ENCODE measurements around the gene ROBO3.

ROBO3 gene

DNA sequence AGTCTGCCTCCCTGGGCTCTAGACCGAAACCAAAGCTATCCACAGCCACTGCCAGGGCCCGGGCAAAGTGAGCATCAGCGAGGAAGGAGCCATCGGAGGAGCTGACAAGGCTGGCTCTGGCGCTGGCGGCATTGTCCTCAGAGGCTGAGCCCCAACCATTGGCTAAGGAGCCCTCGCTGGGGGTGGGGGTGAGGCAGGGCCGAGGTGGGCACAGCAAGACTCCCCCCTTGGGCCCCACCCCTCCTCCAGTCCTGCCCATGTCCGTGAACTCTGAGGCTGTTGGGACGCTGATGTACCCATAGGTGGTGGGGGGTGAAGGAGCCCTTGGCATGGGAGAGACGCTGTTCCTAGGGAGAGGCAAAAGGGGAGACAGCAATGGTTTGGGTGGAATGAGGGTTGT is 21.2 kb downstream of the ROBO3 start:
- H3K9ac ChIP-seq (ENCODE audit: low read depth, low read length), result no peak overlapping the region
- no peak overlapping the region for H3K4me2 ChIP-seq (ENCODE audit: low read length)
- no peak overlapping the region for H3K4me3 ChIP-seq (ENCODE audit: low read length)
- H3K9me3 ChIP-seq (replicated peaks; ENCODE audit: low read length), result no peaks in the 10 kb centered on the region
- H3K4me1 ChIP-seq (ENCODE audit: control insufficient read depth, insufficient read depth, low read length), result no peaks in the 10 kb centered on the region
- no peaks in the 10 kb centered on the region for H3K27me3 ChIP-seq (ENCODE audit: control insufficient read depth, insufficient read depth, low read length)
- H3K36me3 ChIP-seq (ENCODE audit: insufficient read depth, low read length), result peaks cover 5% of the 10 kb centered on the region

DNA sequence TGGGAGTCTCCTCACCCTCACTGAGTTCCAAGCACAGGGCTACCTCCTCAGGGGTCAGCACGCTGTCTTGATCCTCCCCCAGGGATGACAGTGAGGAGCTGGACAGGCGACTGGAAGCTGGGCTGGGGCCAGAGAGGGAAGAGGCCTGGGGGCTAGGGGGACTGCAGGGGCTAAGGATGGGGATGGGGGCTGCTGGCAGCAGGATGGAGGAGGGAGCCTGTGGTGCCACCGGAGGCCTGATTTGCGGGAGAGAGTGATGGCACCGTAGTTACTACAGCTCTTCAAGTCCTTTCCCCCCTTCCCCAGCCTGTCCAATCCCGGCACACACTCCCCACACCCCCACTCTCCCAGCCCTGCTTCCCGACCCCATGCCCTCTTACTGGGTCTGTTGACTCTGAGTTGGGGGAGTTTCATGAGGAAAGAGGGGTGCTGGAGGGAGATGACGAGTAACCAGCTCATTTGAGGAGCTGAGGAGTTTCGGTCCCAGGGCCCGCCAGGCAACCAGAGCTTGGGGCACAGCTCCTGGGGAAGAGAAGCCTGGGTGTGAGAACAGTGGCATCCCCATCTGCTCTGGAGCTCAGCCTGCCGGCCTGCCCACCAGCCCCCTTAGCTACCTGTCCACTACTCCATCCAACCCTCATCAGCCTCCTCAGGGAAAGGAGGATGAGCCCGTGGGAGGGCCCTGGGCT is 21.9 kb downstream of the ROBO3 start:
- H3K36me3 ChIP-seq (ENCODE audit: insufficient read depth, low read length), result peaks cover 5% of the 10 kb centered on the region
- H3K9me3 ChIP-seq (replicated peaks; ENCODE audit: low read length), result no peaks in the 10 kb centered on the region
- H3K27me3 ChIP-seq (ENCODE audit: control insufficient read depth, insufficient read depth, low read length), result no peaks in the 10 kb centered on the region
- H3K4me1 ChIP-seq (ENCODE audit: control insufficient read depth, insufficient read depth, low read length), result no peaks in the 10 kb centered on the region
- no peak overlapping the region for H3K4me3 ChIP-seq (ENCODE audit: low read length)
- no peak overlapping the region for H3K4me2 ChIP-seq (ENCODE audit: low read length)
- H3K9ac ChIP-seq (ENCODE audit: low read depth, low read length), result no peak overlapping the region

DNA sequence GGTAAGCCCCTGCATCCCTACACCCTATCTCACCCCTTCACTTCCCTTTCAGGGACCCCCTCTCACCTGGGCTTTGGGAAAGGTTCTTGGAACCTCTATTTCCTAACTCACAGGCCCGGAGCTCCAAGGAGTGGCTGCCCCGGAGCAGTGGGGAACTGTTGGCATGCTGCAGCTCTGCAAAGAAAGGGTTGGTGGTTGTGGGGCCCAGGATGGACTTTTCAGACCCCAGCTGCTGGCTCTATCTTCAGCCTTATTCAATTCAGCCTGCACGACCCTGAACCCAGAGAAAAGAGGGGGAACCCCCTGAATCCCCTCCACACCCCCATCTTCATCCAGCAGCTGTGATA is 22.4 kb downstream of the ROBO3 start:
- H3K4me3 ChIP-seq (ENCODE audit: low read length), result no peak overlapping the region
- H3K4me2 ChIP-seq (ENCODE audit: low read length), result no peak overlapping the region
- H3K9me3 ChIP-seq (replicated peaks; ENCODE audit: low read length), result no peaks in the 10 kb centered on the region
- H3K27me3 ChIP-seq (ENCODE audit: control insufficient read depth, insufficient read depth, low read length), result no peaks in the 10 kb centered on the region
- H3K36me3 ChIP-seq (ENCODE audit: insufficient read depth, low read length), result peaks cover 5% of the 10 kb centered on the region
- no peak overlapping the region for H3K9ac ChIP-seq (ENCODE audit: low read depth, low read length)
- H3K4me1 ChIP-seq (ENCODE audit: control insufficient read depth, insufficient read depth, low read length), result no peaks in the 10 kb centered on the region

DNA sequence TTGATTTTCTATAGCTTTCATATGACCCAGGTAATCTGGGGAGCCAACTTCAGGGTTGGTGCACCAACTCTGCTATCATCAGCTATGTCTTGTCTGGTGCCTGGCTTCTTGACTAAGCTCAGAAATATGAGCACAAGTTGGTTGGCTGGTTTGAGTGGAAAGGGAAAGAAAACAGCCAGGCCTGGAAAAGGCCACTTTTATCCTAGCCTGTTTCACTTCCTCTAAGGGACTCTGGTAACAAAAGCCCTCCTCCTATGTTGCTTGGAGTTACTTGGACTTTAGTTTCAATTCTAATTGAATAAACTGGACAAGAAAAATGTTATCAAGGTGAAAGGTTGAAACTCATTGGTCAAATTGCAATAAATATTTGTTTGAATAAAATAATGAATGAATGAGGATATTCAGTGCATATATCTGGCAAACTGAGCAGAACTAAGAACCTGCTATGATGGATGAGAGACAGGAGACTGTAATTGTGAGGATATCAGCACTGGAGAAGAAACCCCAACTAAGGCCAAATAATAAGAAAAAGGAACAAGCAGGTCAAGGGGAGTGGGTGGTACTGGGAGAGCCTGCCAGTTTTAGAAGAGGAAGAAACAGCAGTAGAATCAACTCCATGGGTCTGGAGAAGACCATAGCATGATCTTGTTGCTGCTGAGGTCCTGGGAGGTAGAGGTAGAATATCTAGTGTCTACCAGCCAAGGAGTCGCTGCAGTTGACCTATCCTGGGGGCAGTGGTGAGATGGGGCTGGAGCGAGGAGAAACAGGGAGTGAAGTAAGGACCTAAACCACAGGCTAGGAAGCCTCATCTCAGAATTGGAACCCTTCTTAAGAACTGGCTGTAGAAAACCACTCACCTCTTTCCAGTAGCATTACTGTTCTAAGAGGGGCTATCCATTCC is 24.2 kb downstream of the ROBO3 start:
- Histone ChIP-seq H3K27me3 (ENCODE audit: control insufficient read depth, insufficient read depth, low read length) (no peaks in the 10 kb centered on the region), H3K36me3 (ENCODE audit: insufficient read depth, low read length) (no peaks in the 10 kb centered on the region), H3K4me3 (ENCODE audit: low read length) (no peak overlapping the region), H3K9ac (ENCODE audit: low read depth, low read length) (no peak overlapping the region), H3K4me2 (ENCODE audit: low read length) (no peak overlapping the region), H3K4me1 (ENCODE audit: control insufficient read depth, insufficient read depth, low read length) (no peaks in the 10 kb centered on the region), H3K9me3 (replicated peaks; ENCODE audit: low read length) (no peaks in the 10 kb centered on the region)

DNA sequence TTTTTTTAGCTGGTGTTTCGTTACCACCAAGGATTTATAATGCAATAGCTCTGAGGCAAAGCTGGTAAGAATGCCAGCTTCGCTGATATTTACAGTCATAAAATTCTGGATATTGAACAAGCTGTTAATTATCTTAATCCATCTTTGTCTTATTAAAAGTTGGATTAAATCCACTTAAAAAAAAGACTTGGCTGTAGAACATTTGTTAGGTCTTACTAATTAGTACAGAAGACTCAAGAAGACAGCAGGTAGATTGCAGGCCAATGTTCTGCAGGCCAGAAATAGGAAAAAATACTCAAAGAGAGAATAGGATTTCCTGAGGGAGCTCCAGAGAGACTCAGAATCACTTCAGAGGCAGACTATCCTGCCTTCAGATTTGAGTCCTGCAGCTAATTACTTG is 24.9 kb downstream of the ROBO3 start:
- Histone ChIP-seq H3K9me3 (replicated peaks; ENCODE audit: low read length) (no peaks in the 10 kb centered on the region), H3K27me3 (ENCODE audit: control insufficient read depth, insufficient read depth, low read length) (no peaks in the 10 kb centered on the region), H3K36me3 (ENCODE audit: insufficient read depth, low read length) (no peaks in the 10 kb centered on the region), H3K4me2 (ENCODE audit: low read length) (no peak overlapping the region), H3K4me1 (ENCODE audit: control insufficient read depth, insufficient read depth, low read length) (peaks cover 4% of the 10 kb centered on the region), H3K4me3 (ENCODE audit: low read length) (no peak overlapping the region), H3K9ac (ENCODE audit: low read depth, low read length) (no peak overlapping the region)

DNA sequence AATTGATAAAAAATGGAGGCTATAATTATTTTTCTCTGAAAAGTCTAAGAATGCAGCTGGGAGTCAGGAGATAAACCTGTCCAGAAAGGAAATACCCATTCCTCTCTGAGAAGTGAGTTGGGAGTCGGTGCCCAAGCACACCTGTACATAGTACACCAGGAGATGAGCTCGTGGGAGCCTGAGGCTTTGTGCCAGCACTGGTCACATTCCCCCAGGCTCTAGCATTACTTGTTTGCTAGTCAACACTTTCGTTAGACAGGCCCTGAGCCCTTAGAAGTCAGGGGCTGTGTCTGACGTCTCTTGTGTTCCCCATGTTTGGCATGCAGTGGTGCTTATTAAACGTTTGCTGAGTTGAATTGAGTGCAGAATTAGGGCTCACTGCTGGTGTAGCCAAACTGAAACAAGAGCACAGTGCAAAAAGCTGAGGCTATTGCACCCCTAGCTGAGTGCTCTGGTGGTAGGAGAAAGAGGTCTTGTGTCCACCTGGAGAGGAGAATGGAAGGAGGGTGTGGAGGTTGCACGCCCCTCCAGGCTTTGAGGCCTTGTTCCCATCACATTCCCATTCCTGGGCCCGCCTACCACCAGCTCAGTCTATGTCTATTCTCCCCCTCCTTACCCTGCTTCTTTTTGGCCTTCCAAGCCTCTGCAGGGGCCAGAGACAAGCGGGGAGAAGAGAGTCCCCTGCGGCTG is 25.6 kb downstream of the ROBO3 start:
- no peaks in the 10 kb centered on the region for H3K9me3 ChIP-seq (replicated peaks; ENCODE audit: low read length)
- H3K4me3 ChIP-seq (ENCODE audit: low read length), result no peak overlapping the region
- H3K4me2 ChIP-seq (ENCODE audit: low read length), result no peak overlapping the region
- no peak overlapping the region for H3K9ac ChIP-seq (ENCODE audit: low read depth, low read length)
- no peaks in the 10 kb centered on the region for H3K36me3 ChIP-seq (ENCODE audit: insufficient read depth, low read length)
- peaks cover 4% of the 10 kb centered on the region for H3K4me1 ChIP-seq (ENCODE audit: control insufficient read depth, insufficient read depth, low read length)
- H3K27me3 ChIP-seq (ENCODE audit: control insufficient read depth, insufficient read depth, low read length), result no peaks in the 10 kb centered on the region

DNA sequence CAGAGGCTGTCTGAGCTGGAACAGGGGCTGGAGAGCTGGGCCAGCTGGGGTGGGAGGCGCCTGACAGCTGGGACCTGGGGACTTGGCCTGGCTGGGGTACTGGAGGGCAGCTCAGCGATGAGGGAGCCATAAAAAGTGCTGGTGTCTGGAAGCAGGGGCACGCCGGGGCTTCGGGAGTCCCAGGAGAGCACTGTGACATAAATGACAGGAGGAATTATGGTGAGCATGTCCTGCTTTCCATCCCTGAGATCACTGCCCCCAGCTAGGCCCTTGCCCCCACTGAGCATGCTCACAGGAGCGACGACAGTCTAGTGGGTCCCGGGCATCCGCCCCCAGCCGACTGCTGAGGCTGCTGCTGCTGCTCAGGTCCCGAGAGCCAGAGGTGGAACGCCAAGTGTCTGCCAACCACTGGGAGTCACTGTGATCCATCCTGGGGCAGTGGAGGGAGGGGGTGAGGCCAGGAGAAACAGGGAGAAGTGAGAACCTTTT is 26.2 kb downstream of the ROBO3 start:
- peaks cover 10% of the 10 kb centered on the region for H3K4me1 ChIP-seq (ENCODE audit: control insufficient read depth, insufficient read depth, low read length)
- no peak overlapping the region for H3K9ac ChIP-seq (ENCODE audit: low read depth, low read length)

DNA sequence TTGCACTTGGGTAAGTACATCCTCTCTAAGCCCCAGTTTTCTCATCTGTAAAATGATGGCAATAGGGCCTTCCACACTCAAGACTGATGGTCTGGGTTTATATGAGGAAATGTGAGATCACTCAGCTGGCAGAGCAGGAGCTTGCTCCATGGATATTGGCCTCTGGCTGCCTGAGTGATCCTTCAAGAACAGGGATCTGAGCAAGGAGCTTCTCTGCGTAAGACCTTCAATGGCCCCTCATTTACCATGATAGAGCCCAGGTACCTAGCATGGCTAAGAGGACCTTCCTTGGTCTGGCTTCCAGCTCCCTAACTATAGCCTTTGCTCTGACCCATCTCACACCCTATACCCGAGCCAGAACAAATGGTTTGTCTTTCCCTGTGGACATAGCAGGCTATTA is 26.9 kb downstream of the ROBO3 start:
- Histone ChIP-seq H3K4me1 (ENCODE audit: control insufficient read depth, insufficient read depth, low read length) (peaks cover 17% of the 10 kb centered on the region), H3K9me3 (replicated peaks; ENCODE audit: low read length) (no peaks in the 10 kb centered on the region), H3K4me3 (ENCODE audit: low read length) (no peak overlapping the region)

More for the DNA sequence above, 26.2 kb downstream of the ROBO3 start:
- no peak overlapping the region for H3K4me2 ChIP-seq (ENCODE audit: low read length)
- H3K36me3 ChIP-seq (ENCODE audit: insufficient read depth, low read length), result no peaks in the 10 kb centered on the region
- H3K27me3 ChIP-seq (ENCODE audit: control insufficient read depth, insufficient read depth, low read length), result no peaks in the 10 kb centered on the region
- no peak overlapping the region for H3K4me3 ChIP-seq (ENCODE audit: low read length)
- H3K9me3 ChIP-seq (replicated peaks; ENCODE audit: low read length), result no peaks in the 10 kb centered on the region

DNA sequence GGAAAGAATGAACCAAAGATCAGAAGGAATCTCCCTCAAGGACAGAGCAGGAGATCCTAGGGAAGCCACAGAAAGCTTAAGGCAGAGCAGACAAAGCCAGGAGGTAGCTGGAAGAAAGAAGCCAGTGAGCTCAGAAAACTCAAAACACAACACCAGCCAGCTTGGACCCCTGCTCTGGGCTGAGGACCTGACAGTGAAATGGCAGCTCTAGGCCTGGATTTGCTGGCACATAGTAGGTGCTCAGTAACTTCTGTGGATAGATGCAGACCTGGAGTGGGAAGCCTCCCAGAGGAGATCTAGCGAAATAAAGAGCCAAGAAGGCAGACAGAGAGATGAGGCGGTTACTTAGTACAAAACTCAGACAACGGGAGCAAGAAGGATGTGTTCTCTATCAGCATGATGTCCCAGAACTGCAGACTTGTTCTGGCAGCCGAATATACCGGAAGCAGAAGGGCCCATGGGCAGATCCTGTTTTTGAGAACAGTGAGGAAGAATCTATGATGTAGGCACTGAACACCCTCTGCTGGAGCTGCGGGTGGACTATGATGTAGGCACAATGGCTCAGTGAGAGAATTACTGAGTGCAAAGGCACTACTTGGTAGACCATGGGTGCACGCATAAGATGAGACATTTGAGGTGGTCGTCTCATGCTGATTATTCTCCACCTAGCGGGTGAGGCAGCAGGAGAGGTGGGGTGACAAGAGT is 27.7 kb downstream of the ROBO3 start:
- Histone ChIP-seq H3K4me2 (ENCODE audit: low read length) (no peak overlapping the region), H3K4me3 (ENCODE audit: low read length) (no peak overlapping the region), H3K9ac (ENCODE audit: low read depth, low read length) (no peak overlapping the region), H3K4me1 (ENCODE audit: control insufficient read depth, insufficient read depth, low read length) (peaks cover 25% of the 10 kb centered on the region), H3K36me3 (ENCODE audit: insufficient read depth, low read length) (no peaks in the 10 kb centered on the region), H3K27me3 (ENCODE audit: control insufficient read depth, insufficient read depth, low read length) (no peaks in the 10 kb centered on the region), H3K9me3 (replicated peaks; ENCODE audit: low read length) (no peaks in the 10 kb centered on the region)

More for the DNA sequence above, 26.9 kb downstream of the ROBO3 start:
- Histone ChIP-seq H3K36me3 (ENCODE audit: insufficient read depth, low read length) (no peaks in the 10 kb centered on the region), H3K4me2 (ENCODE audit: low read length) (no peak overlapping the region), H3K27me3 (ENCODE audit: control insufficient read depth, insufficient read depth, low read length) (no peaks in the 10 kb centered on the region), H3K9ac (ENCODE audit: low read depth, low read length) (no peak overlapping the region)

DNA sequence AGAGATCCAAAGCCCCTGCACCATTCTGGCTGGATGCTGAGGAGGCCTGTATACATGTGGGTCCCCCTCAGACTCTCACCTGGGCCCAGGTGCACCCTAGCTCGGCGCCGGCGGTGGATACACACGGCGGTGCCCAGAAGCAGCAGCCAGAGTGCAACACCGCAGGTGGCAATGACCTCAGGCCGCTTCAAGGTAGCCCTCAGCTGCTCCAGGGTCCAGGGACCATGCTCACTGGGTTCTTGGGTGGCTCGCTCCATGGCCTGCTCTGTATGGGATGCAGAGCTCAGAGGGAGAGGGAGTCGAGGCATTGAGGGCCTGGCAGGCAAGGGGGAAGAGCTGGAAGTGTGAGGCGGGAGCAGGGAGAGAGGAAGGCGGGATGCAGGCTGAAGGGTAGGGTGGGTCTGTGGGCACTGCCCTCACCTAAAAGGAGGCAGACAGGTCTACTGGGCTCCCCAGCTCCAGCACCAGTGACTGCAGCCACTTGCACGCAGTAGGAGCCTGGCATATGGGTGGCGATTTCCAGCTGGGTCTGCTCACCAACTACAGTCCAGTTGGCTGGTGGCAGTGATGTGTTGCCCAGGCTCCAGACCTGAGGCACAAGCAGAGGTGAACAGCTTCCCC is 28.7 kb downstream of the ROBO3 start:
- Histone ChIP-seq H3K4me1 (ENCODE audit: control insufficient read depth, insufficient read depth, low read length) (peaks cover 33% of the 10 kb centered on the region), H3K4me2 (ENCODE audit: low read length) (no peak overlapping the region), H3K9me3 (replicated peaks; ENCODE audit: low read length) (no peaks in the 10 kb centered on the region), H3K27me3 (ENCODE audit: control insufficient read depth, insufficient read depth, low read length) (no peaks in the 10 kb centered on the region), H3K9ac (ENCODE audit: low read depth, low read length) (no peak overlapping the region), H3K36me3 (ENCODE audit: insufficient read depth, low read length) (no peaks in the 10 kb centered on the region), H3K4me3 (ENCODE audit: low read length) (no peak overlapping the region)
